ENCODE measurements around the gene PRR12. TPM values are rescaled to one million over a fixed set of nuclear protein-coding genes. Genes with fewer than 3 reads are reported as not detected.

Gene PRR12
- total RNA-seq, 1 donor from 2014 or later: 15.5 TPM

GRCh38 chr19:49544154-49544553, 46.8 kb upstream of the PRR12 start:
- intact Hi-C loops (cut with DNase I): no loop called here
- Histone ChIP-seq H3K9me3 (no peaks in the 10 kb centered on the region), H3K27me3 (no peaks in the 10 kb centered on the region), H3K4me1 (peaks cover 12% of the 10 kb centered on the region), H3K36me3 (no peaks in the 10 kb centered on the region), H3K27ac (no peak overlapping the region), H3K4me3 (no peak overlapping the region)
- DNase-seq (ENCODE audit: extremely low spot score in 2 of 2): no peak
- TF ChIP-seq CTCF (IDR thresholded peaks at IDR 0.05) (no peak), POLR2AphosphoS5 (IDR thresholded peaks at IDR 0.05; ENCODE audit: insufficient read depth in 1 of 2, low read depth in 1 of 2) (no peak), POLR2A (IDR thresholded peaks at IDR 0.05) (no peak)

- H3K4me1 ChIP-seq: peaks cover 12% of the 10 kb centered on the region
- no peak for DNase-seq (ENCODE audit: extremely low spot score in 2 of 2)
- no peaks in the 10 kb centered on the region for H3K36me3 ChIP-seq
- H3K27ac ChIP-seq: peak overlapping the region; percentile 60
- peak overlapping the region in 1 of 2 donors; percentile 10 for H3K4me3 ChIP-seq
- TF ChIP-seq CTCF (IDR thresholded peaks at IDR 0.05): peak; percentile 67 to 97 (median 90)
- TF ChIP-seq POLR2A (IDR thresholded peaks at IDR 0.05): no peak
- peak in 1 of 2 donors; percentile 90 for TF ChIP-seq POLR2AphosphoS5 (IDR thresholded peaks at IDR 0.05; ENCODE audit: insufficient read depth in 1 of 2, low read depth in 1 of 2)
- no peaks in the 10 kb centered on the region for H3K9me3 ChIP-seq
- no peaks in the 10 kb centered on the region for H3K27me3 ChIP-seq
- intact Hi-C loops (cut with DNase I): loop anchor here (2.0 kb wide), 1 partner anchor 44 kb away; no protein-coding TSS in a partner anchor
These were observed 44.0 kb upstream of the PRR12 start for GRCh38 chr19:49546825-49547565.

GRCh38 chr19:49549045-49549444, 41.9 kb upstream of the PRR12 start:
- H3K9me3 ChIP-seq: no peaks in the 10 kb centered on the region
- H3K4me1 ChIP-seq: peaks cover 19% of the 10 kb centered on the region
- intact Hi-C loops (cut with DNase I): no loop called here

DNA sequence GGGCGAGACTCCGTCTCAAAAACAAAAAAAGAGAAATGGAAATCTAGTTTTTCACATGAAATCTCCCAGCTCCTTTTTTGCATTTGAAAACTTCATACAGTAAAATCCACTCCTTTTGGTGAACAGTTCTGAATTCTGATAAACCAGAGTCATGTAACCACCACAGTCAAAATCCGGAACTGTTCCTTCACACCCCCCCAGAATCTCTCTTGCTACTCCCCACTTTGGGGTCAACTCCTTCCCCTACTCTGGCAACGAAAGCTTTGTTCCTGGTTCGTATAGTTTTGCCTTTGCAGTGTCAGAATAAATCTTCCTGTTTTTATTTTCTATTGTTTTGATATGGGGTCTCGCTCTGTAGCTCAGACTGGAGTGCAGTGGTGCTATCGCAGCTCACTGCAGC, 39.5 kb upstream of the PRR12 start:
- intact Hi-C loops (cut with DNase I): no loop called here
- Histone ChIP-seq H3K4me3 (no peak overlapping the region), H3K27ac (no peak overlapping the region), H3K27me3 (no peaks in the 10 kb centered on the region), H3K36me3 (peaks cover 0 to 9% of the 10 kb centered on the region in 2 donors), H3K9me3 (no peaks in the 10 kb centered on the region), H3K4me1 (peaks cover 30% of the 10 kb centered on the region)
- DNase-seq (ENCODE audit: extremely low spot score in 2 of 2): no peak
- no peak for TF ChIP-seq CTCF (IDR thresholded peaks at IDR 0.05)
- no peak for TF ChIP-seq POLR2AphosphoS5 (IDR thresholded peaks at IDR 0.05; ENCODE audit: insufficient read depth in 1 of 2, low read depth in 1 of 2)
- no peak for TF ChIP-seq POLR2A (IDR thresholded peaks at IDR 0.05)

More at GRCh38 chr19:49549045-49549444, 41.9 kb upstream of the PRR12 start:
- no peak for TF ChIP-seq POLR2AphosphoS5 (IDR thresholded peaks at IDR 0.05; ENCODE audit: insufficient read depth in 1 of 2, low read depth in 1 of 2)
- TF ChIP-seq POLR2A (IDR thresholded peaks at IDR 0.05): no peak
- no peak for TF ChIP-seq CTCF (IDR thresholded peaks at IDR 0.05)
- Histone ChIP-seq H3K36me3 (no peaks in the 10 kb centered on the region), H3K27me3 (no peaks in the 10 kb centered on the region), H3K4me3 (no peak overlapping the region), H3K27ac (no peak overlapping the region)
- no peak for DNase-seq (ENCODE audit: extremely low spot score in 2 of 2)

DNA sequence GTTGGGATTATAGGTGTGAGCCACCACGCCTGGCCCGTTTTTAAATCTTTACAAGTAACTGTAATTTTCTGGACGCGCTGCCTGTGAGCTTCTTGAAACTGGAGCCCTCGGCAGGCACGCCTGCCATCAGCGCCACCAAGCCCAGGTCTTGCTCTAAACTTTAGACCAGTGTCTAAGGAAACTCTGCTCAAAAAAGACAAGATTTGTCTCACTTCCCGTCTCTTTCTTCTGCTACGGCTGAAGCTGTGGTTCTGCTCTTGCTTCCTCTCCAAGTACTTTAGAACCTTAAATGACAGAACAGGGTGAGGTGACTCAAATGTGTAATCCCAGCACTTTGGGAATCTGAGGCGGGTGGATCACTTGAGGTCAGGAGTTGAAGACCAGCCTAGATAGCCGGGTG, 38.2 kb upstream of the PRR12 start:
- Histone ChIP-seq H3K9me3 (no peaks in the 10 kb centered on the region), H3K36me3 (peaks cover 0 to 21% of the 10 kb centered on the region in 2 donors), H3K4me3 (no peak overlapping the region), H3K4me1 (peaks cover 23% of the 10 kb centered on the region), H3K27me3 (no peaks in the 10 kb centered on the region), H3K27ac (no peak overlapping the region)
- DNase-seq (ENCODE audit: extremely low spot score in 2 of 2): no peak
- intact Hi-C loops (cut with DNase I): no loop called here
- TF ChIP-seq CTCF (IDR thresholded peaks at IDR 0.05) (no peak), POLR2AphosphoS5 (IDR thresholded peaks at IDR 0.05; ENCODE audit: insufficient read depth in 1 of 2, low read depth in 1 of 2) (no peak), POLR2A (IDR thresholded peaks at IDR 0.05) (no peak)

Data from vagina (tissue), 2 donors.